Upper lobe of left lung (tissue), 4 donors: ENCODE data around the gene NPS.

ENCODE experiments used
- POLR2A ChIP-seq, 4 donors: fragments of 450-650 bp; IDR thresholded peaks; one replicate each; pipeline ENCODE4 v1.5.1; 2016 to 2017; ENCODE audit warnings: antibody characterized with exemption in 4 of 4, mild to moderate bottlenecking in 2 of 4
- POLR2AphosphoS5 ChIP-seq, 2 donors: sonication (generic); formaldehyde crosslinking; IDR thresholded peaks; one replicate each; pipeline ENCODE4 v1.5.1; 2017; ENCODE audit warnings: antibody characterized with exemption in 2 of 2
- TF ChIP-seq, protein P1 (sequence below), 6 experiments: fragments of 450-650 bp in 4 of 6; fragments of 200-600 bp in 2 of 6; sonication (generic) in 2 of 6; IDR thresholded peaks; one replicate each; pipeline ENCODE4 v1.5.1; 2016 to 2019; ENCODE audit warnings: antibody characterized with exemption in 6 of 6

DNA sequence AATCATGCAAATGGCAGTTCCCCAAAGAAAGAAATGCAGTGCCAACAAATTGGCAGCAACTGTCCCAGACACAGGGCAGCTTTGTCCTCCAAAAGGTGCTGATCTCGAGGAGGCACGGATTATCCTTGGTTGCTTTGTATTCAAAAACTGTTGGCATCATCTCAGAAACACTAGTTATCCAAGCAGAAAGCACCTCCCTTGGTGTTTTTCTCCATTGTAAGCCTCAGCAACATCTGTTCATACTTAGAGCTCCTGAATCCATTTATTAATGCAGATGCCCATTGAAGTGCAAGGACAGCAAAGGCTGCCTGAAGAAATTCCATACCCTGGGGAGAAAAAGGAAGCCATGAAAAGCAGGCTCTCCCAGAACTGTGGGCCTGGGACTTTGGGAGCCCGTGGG lies 1.1 kb upstream of the NPS start:
- TF ChIP-seq, protein P1, sequence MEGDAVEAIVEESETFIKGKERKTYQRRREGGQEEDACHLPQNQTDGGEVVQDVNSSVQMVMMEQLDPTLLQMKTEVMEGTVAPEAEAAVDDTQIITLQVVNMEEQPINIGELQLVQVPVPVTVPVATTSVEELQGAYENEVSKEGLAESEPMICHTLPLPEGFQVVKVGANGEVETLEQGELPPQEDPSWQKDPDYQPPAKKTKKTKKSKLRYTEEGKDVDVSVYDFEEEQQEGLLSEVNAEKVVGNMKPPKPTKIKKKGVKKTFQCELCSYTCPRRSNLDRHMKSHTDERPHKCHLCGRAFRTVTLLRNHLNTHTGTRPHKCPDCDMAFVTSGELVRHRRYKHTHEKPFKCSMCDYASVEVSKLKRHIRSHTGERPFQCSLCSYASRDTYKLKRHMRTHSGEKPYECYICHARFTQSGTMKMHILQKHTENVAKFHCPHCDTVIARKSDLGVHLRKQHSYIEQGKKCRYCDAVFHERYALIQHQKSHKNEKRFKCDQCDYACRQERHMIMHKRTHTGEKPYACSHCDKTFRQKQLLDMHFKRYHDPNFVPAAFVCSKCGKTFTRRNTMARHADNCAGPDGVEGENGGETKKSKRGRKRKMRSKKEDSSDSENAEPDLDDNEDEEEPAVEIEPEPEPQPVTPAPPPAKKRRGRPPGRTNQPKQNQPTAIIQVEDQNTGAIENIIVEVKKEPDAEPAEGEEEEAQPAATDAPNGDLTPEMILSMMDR (IDR thresholded peaks at IDR 0.05): no peak
- TF ChIP-seq POLR2A (IDR thresholded peaks at IDR 0.05) (no peak), POLR2AphosphoS5 (IDR thresholded peaks at IDR 0.05) (no peak)
